ENCODE data around the gene IRX6. TPM values are rescaled to one million over a fixed set of nuclear protein-coding genes. Genes with fewer than 3 reads are reported as not detected.

The IRX6 gene
- total and polyA plus RNA-seq, 2 of the 8 experiments (the other 6 are each of a cell fraction or from before 2014, with no cell fraction given), result 0.61 TPM; not detected in 1

- Histone ChIP-seq H3K27me3 (replicated peaks in 1 of 4; ENCODE audit: control insufficient read depth in 3 of 4, extremely low read depth in 1 of 4, insufficient read depth in 3 of 4, low read length in 3 of 4) (peaks cover 79 to 94% (median 83%) of the 10 kb centered on the region in 4 experiments), H3K14ac (ENCODE audit: insufficient read length) (no peak overlapping the region), H3K23ac (ENCODE audit: insufficient read length) (no peak overlapping the region), H3K4me3 (ENCODE audit: extremely low read depth in 1 of 4, insufficient read depth in 2 of 4, low read depth in 3 of 4, low read length in 4 of 4) (peak overlapping the region; percentile 42 to 63 (median 52)), H3K4ac (replicated peaks; ENCODE audit: insufficient read length, low read depth, low read length) (no peak overlapping the region), H4K5ac (ENCODE audit: insufficient read length, low read depth, low read length) (no peak overlapping the region), H4K8ac (ENCODE audit: extremely low read depth, insufficient read depth, low read length) (peak overlapping the region; percentile 35; the same call in 1 of the 2 replicates), H3K79me2 (ENCODE audit: control insufficient read depth in 1 of 2, insufficient read depth in 2 of 2, low read length in 2 of 2) (no peaks in the 10 kb centered on the region), H3K9ac (replicated peaks in 1 of 4; ENCODE audit: extremely low read depth in 1 of 4, low read depth in 3 of 4, low read length in 3 of 4) (no peak overlapping the region), H2BK15ac (ENCODE audit: low read length) (0 out of 2 replicates have a peak overlapping the region, but pooled peaks have one; percentile 46), H2AK5ac (ENCODE audit: low read depth, low read length) (no peak overlapping the region), H3K18ac (ENCODE audit: extremely low read depth, low read length) (no peak overlapping the region; the same call in none of the 2 replicates), H2BK12ac (ENCODE audit: low read depth, low read length) (peak overlapping the region; percentile 68; the same call in 1 of the 2 replicates), H3K9me3 (ENCODE audit: insufficient read depth in 2 of 2, low read depth in 1 of 2, low read length in 1 of 2) (no peaks in the 10 kb centered on the region), H2AFZ (ENCODE audit: low read length) (peak overlapping the region; percentile 76), H2BK5ac (ENCODE audit: low read depth, low read length) (no peak overlapping the region), H2BK120ac (replicated peaks; ENCODE audit: low read depth, low read length) (no peak overlapping the region), H3K27ac (ENCODE audit: low read depth, low read length) (no peak overlapping the region), H2BK20ac (ENCODE audit: low read length) (no peak overlapping the region), H4K91ac (replicated peaks; ENCODE audit: insufficient read length, low read length) (peak overlapping the region; percentile 54), H3K4me1 (replicated peaks in 1 of 4; ENCODE audit: control insufficient read depth in 3 of 4, insufficient read depth in 4 of 4, low read length in 3 of 4) (peaks cover 0 to 24% (median 8%) of the 10 kb centered on the region in 4 experiments; a peak in 5 of 7 replicates), H3K23me2 (ENCODE audit: low read depth, low read length) (peaks cover 18% of the 10 kb centered on the region; the same call in 1 of the 2 replicates), H3K4me2 (ENCODE audit: insufficient read depth in 1 of 2, low read depth in 2 of 2, low read length in 2 of 2) (peak overlapping the region; percentile 76 to 86), H3K36me3 (ENCODE audit: control insufficient read depth in 2 of 4, insufficient read depth in 4 of 4, low read length in 3 of 4) (no peaks in the 10 kb centered on the region), H3K56ac (replicated peaks; ENCODE audit: insufficient read length, low read depth, low read length) (no peak overlapping the region), H3K79me1 (ENCODE audit: low read depth, low read length) (no peaks in the 10 kb centered on the region), H4K20me1 (replicated peaks in 1 of 2; ENCODE audit: control insufficient read depth in 1 of 2, insufficient read depth in 2 of 2, low read length in 2 of 2) (peaks cover 9 to 13% of the 10 kb centered on the region in 2 experiments)
- FAIRE-seq (no peak), DNase-seq (ENCODE audit: low read depth in 1 of 2, low spot score in 2 of 2) (no peak)
- WGBS, 2 experiments (ENCODE audit: extremely low coverage in 1 of 2, insufficient coverage in 1 of 2, insufficient read length in 1 of 2, insufficient replicate concordance in 2 of 2, low coverage in 1 of 2, low lambda C conversion rate in 2 of 2, missing lambda C conversion rate in 1 of 2), result 2% methylated on average over 53 of the region's 53 CpGs; no CpG with 5 or more reads in 1 of the 2 experiments
- ChIA-PET POLR2A (ENCODE audit: partially characterized antibody) (interaction anchor here (1.2 kb wide), 1 partner anchor 8 kb away, joined by 5 read pairs; the partner anchor contains the start of gene IRX6), CTCF (ENCODE audit: partially characterized antibody) (interaction anchor here (0.5 to 1.5 kb wide), 5 partner anchors 68 to 395 kb away, joined by 3 to 4 read pairs (median 4); no protein-coding TSS in a partner anchor)
- TF ChIP-seq RNF2 (IDR thresholded peaks at IDR 0.05; ENCODE audit: borderline replicate concordance, low read depth, low read length, missing control alignments, poor library complexity, severe bottlenecking), result peak; percentile 85
- no peak for TF ChIP-seq HDAC6 (IDR thresholded peaks at IDR 0.05; ENCODE audit: low read depth, low read length)
- TF ChIP-seq CTCF (IDR thresholded peaks at IDR 0.05; ENCODE audit: control extremely low read depth in 1 of 3, insufficient read depth in 1 of 3, low read depth in 1 of 3, low read length in 3 of 3), result no peak
- peak; percentile 7 for TF ChIP-seq EZH2 (IDR thresholded peaks at IDR 0.05; ENCODE audit: low read depth, low read length, severe bottlenecking)
- TF ChIP-seq MAFK (IDR thresholded peaks at IDR 0.05; ENCODE audit: low read depth, low read length), result no peak
- TF ChIP-seq BCL11A (IDR thresholded peaks at IDR 0.05; ENCODE audit: low read depth in 2 of 2, low read length in 2 of 2), result no peak
- peak in 1 of 2 experiments; percentile 69; a peak in 1 of 4 replicates for TF ChIP-seq HDAC2 (IDR thresholded peaks at IDR 0.05; ENCODE audit: borderline replicate concordance in 1 of 2, low read depth in 2 of 2, low read length in 2 of 2)
Measured at GRCh38 chr16:55330781-55331647, 7.0 kb downstream of the IRX6 start.
